NCI-H748 (cell line): ENCODE measurements around the gene PKNOX2.

Experiments used
- DNase-seq: peaks from one replicate; lab custom pipeline; 2025; ENCODE audit not compliant: unreplicated experiment; lab: John Stamatoyannopoulos, UW

The PKNOX2 gene

DNA sequence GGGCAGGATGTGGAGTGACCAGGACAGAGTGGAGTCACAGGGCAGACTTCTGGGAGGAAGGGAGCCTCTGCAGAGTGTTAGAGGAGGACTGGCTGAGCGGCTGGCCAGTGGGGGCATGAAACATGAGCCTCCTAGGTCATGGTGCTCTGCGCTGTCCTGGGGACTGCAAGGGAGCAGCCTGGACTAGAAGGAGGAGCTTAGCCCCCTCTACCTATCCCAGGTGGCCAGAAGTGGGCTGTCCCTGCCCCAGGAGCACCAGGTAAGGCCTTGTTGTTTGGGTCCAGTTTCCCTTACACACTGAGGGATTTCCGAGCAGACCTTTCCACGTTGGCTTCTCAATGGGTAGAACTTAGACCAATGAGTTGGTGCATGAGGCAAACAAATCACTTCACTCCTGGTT, 7.4 kb downstream of the PKNOX2 start:
- DNase-seq = no peak

DNA sequence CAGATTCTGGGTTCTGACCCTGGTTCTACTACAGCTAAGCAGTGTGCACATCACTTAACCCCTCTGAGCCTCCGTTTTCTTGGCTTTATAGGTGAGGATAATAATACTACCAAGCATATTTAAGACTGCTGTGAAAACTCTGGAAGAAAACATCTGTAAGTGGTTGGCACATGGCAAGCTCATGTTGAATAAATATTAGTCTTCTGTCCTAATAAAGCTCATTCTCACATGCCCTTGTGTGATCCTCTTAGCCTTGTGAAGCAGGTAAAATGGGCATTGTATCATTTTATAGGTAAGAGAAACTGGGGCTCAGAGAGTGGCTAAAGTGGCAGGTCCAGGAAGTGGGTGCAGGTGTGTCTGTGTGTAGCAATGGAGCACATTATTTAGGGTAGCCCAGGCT, 8.5 kb downstream of the PKNOX2 start:
- DNase-seq = no peak

- no peak for DNase-seq
Observed at GRCh38 chr11:125173556-125173955, 9.0 kb downstream of the PKNOX2 start.

DNA sequence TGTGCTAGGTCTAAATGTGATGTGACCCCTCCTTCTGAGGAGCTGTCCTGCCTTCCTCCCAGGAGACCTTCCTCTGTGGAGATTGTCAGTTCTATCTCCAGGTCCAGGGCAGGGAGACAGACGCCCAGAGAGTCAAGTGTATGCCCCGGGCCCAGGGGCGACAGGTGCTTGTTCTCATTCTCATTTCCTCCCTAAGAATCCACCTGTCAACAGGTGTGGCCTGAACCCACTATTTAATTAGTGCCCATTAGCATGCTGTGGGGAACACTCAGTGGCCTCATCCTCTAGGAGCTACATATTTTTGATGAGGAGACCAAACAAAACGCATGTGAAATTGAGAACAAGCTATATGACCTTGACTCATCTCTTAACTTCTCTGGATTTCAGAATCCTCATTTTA, 9.5 kb downstream of the PKNOX2 start:
- DNase-seq = no peak

- DNase-seq = no peak
Observed at GRCh38 chr11:125174686-125175085, 10.1 kb downstream of the PKNOX2 start.

- no peak for DNase-seq
Observed at GRCh38 chr11:125175166-125175565, 10.6 kb downstream of the PKNOX2 start.

DNA sequence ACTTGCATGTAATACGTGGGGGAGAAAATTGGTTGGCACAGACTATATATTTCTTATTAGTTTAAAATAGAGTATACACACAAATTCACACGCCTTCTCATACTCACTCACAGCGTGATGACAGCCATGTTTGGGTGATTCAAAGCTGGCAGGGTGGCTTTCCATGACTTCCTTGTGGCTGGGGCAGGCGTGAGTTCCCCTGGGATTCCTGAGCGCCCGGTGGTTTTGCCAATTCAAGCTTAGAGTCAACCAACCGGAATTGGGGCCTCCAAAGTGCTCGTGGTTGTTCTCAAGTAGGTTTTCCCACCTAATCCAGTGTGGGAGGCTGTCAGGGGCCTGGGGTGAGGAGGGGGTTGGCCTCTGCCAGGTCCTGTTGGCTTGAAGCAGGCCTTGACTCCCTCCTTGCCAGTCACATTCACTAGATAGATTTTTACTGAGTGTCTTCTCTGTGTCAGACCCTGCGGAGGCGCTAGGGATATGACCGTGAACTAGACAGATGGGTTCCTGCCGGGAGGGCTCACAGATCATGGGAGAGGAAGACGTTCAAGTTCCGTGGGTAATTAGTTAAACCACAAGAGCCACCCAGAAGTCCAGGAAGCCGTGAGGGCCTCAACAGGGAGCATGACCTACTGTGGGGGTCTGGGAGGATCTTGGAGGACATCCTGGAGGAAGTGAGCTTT, 11.5 kb downstream of the PKNOX2 start:
- DNase-seq = no peak

DNA sequence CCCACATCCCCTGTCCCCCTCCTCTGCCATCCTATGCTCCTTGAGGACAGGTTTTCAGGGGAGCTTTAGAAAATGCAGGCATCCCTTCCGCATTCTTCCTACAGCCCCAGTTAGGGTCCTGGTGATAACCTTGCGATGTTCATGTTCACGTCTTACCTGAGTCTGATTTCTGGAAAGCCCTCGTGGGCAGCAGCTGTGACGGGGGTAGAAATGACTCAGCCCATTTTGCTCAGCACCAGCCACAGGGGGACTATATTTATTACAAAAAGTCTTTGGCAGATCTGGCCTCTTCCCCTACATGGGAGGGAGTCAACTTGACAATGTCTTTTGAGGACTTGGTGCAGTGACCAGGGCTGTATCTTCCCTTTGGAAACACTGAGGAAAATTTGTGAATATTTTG, 12.3 kb downstream of the PKNOX2 start:
- DNase-seq = no peak

- no peak for DNase-seq
Observed at GRCh38 chr11:125177543-125177942, 13.0 kb downstream of the PKNOX2 start.

- no peak for DNase-seq
Observed at GRCh38 chr11:125179346-125179745, 14.8 kb downstream of the PKNOX2 start.

GRCh38 chr11:125179895-125180294, 15.3 kb downstream of the PKNOX2 start:
- no peak for DNase-seq

DNA sequence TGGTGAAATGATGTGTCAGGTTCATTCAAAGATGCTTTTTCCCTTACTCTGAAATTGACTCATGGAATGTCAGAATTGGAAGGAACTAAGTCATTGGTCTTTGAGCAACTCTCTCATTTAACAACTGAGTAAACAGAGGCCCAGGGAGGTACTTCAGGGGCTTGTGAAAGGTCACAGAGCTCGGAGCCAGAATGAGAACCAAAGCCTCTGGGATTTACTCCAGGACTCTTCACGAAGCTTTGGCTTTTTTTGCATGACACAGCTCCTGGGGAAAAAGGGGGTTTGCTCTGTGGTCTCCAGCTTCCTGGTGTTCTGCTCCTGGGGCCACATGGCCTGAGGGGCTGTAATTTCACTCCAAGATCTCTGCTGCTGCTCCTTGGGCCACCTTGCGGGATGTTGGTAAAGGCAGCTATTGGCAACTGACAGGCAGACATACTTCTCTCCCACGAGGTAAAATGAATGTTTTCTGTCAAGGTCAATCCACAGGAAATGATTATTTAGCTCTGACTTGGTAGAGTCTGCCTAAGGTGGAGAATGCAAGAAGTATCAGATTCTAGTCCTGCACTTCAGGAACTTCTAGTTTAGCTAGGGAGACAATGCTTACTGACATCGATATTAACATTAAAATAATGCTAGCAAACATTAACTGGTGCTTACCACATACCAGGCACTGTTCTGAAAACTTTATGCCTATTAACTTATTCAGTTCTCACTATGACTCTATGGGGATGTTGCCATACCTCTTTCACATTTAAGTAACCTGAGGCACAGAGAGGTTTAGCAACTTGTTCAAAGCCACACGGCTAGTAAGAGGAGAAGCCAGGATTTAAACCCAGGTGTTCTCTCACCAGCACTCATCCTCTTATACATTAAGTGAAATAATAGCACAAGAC, 16.1 kb downstream of the PKNOX2 start:
- no peak for DNase-seq

DNA sequence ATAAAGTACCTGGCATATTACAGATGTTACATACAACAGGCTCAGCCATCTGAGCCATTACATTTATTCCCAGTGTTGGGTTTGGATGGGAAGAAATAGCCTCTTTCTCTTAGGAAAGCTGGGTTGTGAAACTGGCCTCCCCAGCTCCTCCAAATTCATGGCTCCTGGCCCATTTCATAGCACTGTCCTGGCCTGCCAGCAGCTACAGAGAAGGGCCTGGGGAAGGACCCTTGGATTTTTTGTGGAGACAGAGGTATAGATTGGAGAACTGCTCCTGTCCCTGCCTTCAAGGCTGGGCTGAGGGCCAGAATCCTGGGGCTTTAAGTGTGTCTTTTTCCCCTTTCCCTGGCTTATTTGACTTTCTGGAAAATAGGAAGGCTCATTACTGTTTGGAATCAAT, 18.0 kb downstream of the PKNOX2 start:
- no peak for DNase-seq

DNA sequence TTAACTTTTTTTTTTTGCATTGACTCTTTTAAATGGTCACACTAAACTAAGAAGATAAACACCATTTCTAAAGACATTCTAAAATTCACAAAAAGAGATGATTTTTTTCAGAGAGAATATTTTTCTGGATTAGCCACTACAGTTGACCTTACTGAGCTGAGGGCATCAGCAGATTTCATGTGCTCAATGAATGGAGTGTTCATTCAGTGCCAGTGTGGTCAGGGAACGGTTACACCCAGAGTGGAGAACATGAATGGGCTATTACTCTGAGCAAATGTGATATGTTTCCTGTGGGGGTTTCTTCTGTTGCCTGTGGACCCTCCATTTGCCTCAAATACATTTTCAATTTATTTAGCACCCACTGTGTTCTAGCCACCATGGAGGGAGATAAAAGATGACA, 19.1 kb downstream of the PKNOX2 start:
- DNase-seq = no peak

DNA sequence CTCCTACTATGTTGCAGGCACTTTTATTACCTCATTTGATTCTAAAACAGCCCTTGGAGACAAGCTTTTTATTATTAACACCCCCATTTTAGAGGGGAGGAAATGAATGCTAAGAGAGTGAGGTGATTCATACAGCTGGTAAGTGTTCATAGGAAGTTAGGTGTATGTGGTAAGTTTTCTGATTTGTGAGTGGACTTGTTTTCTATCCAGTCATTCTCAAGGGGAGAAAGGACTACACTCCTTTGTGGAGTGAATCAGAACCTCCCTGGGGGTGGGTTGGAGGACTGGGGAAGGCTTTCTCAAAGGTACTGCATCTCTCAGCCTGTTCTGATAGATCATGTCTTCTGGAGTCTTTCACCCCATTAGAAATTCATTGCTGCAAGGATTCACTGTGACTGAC, 23.5 kb downstream of the PKNOX2 start:
- no peak for DNase-seq

- DNase-seq = no peak
Observed at GRCh38 chr11:125190566-125190965, 26.0 kb downstream of the PKNOX2 start.

GRCh38 chr11:125192183-125192582, 27.6 kb downstream of the PKNOX2 start:
- no peak for DNase-seq

GRCh38 chr11:125192717-125193415, 28.3 kb downstream of the PKNOX2 start:
- no peak for DNase-seq

- no peak for DNase-seq
Observed at GRCh38 chr11:125193416-125193726, 28.8 kb downstream of the PKNOX2 start.

DNA sequence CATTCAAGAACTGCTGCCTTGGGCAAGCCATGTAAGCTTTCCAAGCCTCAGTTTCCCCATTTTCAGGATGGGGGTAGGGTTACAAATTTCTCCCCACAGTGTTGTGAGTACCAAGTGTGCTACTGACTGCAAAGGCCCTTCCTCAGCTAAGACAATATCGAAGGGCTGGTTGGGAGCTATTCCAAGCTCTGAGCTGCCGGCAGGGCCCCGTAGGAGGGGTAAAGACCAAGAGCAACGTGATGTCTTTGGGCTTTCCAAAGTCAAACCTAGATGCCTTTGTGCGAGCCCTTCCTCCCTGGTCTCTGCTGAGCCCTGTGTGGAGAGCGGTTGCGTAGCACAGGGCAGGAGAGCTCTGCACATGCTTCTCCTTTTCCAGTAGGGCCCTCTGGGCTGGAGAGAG, 29.3 kb downstream of the PKNOX2 start:
- DNase-seq = no peak

GRCh38 chr11:125199915-125200314, 35.4 kb downstream of the PKNOX2 start:
- no peak for DNase-seq

GRCh38 chr11:125200441-125200840, 35.9 kb downstream of the PKNOX2 start:
- DNase-seq = no peak
